ENCODE data around the gene RBBP5.

Gene RBBP5

DNA sequence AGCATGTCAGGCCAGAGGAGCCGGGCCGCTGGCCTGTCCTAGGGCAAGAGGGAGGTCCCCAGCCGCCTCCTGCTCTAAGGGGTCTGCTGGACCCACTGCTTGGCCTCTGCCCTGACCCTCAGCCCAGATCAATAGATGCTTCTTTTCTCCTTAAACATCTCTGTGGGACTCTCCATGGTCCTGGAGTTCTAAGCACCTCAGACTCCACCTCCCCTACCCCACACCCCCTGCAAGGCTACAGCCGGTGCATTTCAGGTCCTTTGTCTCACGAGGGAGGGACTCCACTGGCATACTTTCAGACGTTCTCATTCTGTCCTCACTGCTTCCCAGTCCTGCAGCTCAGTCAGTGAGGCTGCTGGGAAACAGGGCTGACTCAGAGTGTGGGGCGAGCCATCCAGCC, 67.8 kb downstream of the RBBP5 start:
- DNase-seq, result no peak

DNA sequence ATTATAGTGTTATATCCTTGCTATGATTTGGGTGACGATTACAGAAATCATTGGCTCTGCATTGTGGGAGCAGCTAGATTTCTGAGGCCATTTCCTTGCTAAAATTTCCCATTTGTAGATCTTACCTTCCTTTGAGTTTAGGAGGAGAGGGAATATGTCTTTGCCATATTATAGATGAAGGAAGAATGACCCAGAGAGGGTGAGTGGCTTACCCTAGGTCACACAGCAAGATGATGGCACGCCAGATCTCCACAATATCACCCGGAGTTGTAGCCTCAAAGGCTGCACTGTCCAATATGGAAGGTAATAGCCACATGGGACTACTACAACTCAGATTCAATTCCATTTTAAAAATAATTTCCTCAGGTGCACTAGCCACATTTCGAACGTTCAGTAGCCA, 68.5 kb downstream of the RBBP5 start:
- DNase-seq, result no peak

DNA sequence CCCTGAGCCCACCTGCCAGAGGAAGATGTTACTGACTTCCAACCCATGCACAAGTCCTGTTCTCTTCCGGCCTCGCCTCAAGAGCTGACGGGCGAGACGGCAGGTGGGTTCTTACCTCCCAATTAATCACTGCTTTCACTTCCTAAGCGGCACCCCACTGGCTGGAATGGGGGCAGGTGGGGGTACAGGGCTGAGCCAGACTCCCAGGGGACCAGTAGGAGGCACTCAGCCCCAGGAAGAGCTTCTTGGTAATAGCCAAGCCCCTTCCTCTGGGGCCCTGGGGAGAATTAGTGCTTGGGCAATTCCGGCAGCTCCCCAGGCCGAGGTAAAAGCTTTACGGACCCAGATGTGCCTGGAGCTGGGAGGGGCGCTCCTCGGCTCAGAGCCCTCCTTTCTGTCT, 69.1 kb downstream of the RBBP5 start:
- DNase-seq, result no peak

DNA sequence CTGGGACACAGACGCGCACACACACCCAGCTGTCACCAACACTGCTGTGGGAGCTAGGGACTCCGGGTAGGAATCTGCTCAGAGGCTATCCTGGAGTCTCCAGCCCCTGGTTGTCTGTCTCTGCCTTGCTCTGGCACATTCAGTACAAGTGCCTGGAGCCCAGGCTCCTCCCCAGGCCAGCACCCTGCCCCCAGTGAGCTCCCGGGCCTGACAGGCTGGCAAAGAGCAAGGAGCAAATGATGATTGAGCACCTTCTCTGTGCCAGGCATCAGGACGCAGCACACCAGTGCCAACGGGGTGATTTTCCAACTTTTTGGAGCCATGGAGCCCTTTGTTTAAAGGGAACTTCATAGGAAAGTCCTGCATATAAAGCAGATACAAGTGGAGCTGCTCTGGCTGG, 72.3 kb downstream of the RBBP5 start:
- DNase-seq, result no peak

DNA sequence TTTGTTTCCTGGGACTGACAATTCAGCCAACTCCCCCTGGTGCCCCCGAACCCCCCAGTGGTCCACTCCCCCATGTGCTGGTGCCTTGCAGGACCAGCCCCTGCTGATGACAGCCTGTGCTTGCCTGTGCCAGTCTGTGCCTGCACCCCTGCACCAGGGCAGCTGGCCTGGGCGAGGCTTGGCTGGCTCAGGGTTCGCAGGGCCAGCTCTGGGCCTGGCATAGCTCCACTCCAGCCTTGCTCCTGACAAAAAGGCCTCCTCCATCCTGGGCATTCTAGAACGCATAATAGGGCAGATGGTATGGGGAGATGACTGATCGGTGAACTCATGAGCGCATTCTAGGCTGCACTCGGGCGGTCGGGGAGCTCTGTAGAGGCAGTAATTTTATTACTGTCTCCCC, 73.4 kb downstream of the RBBP5 start:
- DNase-seq, result no peak

DNA sequence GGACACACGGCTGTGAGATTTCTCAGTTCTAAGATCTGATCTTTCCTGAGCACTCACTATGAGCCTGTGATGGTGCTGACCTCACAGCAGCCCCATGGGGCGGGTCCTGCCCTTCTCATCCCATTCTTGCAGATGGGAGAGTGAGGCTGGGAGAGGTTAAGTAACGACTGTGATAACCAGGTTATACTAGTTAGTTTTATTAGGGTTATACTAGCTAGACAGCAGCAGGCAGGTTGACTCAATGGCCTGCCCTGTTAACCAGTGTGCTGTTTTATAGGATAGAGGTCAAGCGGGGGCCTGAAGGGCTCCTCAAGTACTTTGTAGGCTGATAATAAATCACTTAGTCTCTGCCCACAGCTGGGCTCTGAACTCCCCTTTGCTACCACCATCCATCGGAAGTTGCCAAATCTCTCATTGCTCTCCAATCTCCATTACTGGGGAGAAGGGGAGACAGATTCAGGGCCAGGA, 74.0 kb downstream of the RBBP5 start:
- DNase-seq, result no peak

DNA sequence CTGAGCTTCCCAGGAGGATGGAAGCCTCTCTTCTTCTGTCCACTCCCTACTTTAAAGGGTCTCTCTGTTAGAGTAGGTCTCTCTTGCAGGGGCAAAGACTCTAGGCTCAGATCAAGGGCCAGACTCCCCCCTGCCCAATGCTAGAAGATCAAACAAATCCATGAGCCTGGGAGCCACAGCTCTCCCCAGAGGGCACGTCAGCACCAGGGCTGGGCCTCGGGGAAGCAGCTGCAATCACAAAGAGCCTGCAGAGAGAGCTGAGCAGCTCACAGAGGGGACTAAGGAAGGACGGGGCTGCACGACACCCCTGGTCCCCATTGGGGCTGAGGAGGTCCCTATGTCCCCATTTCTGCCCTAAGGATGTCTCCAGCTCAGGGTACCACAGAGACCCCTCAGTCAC, 74.9 kb downstream of the RBBP5 start:
- DNase-seq, result no peak

DNA sequence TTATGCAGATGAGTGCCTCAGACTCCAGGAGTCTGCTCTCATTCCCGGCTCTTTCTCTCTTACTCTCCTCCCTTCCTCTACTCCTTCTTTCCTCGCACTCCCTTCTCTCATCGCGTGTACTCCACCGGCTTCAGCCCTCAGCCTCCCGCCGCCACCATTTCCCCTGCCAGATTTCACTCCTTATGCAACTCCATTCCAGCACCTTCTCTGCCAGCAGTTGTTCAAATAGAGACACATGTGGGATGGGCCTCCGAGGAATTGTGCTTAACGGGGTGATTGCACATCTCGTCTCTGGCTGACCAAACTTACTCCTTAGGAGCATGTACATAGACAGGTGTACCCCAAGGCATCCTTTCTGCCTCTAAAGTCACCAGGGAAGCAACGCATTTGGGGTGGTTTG, 76.6 kb downstream of the RBBP5 start:
- no peak for DNase-seq

DNA sequence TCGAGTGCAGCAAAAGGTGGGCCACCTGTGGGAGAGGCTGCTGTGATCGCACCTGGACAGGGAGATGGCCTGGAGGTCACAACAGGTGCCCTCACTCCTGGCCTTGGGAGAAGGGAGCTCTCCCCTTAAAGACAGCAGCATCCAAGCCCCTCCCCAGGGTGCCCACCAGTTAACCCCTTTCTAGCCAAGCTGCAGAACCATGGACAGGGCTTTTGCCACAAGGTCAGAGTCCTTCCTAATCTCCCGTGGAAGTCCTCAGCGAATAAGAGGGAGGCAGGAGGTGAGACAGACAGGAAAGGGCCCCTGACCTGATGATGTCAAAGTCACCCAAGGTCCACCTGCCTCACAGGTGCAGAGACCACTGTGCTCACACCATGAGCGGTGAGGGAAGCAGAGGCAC, 77.0 kb downstream of the RBBP5 start:
- no peak for DNase-seq

DNA sequence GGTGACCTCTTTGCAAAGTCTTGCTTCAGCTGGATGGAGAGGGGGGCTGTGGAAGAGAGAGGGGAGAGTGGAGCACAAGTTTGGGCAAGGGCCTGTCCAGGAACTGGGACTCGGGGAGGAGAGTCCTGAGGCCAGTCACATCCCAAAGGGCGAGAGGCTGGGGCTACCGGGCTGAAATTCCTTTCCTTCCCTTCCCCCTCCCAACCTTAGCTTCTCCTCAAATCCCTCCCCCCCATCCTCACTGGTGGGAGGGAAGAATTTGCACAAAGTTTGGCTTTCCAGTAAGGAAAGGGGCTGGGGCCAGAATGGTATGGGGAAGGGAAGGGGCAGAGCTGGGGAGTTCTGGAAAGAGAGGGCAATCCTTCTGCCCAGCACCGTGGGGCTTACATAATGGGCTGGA, 77.9 kb downstream of the RBBP5 start:
- no peak for DNase-seq

DNA sequence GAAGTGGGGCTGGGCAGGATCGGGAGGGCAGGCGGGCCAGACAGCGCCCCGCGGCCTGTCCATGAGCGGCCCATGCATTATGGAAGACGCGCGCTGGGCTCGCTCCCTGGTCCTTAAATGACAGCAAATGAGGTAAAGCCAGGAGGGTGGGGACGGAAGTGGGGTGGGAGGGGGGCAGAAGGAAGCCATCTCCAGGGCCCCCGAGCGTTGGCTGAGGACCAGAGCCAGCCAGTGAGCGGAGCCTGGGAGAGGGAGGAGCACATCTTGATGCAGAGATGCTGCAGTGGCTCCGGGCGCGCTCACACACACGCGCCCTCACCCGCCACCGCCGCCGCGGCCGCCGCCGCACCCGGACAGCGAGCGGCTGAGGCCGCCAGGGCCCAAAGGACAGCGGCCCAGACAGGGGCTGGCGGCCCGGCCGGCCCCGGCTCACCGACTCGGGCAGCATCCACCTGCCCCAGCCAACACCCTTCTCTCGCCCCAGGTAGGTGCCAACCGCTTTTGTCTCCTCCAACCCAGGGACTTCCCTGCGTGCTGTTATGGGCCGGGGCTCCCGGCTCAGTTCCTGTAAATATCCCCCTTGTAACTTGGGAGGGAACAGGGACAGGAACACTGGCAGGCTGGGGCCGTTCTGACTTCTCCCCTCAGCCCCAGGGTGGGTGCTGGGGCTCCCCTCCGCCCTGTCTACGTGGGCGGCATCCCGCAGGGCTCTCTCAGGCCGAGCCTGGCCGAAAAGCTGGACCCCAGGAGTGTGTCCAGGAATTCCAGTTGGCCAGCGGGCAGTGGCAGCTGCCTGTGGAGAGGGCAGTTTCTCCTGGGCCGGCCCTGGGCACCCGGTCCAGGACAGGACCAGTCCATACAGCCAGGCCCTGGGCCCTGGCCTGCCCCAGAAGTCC, 78.6 kb downstream of the RBBP5 start, which contains the start of gene CNTN2:
CNTN2 (plus strand) TSS at position 302 of the 896 bp plus-strand sequence. CDS start 9,974 bp downstream, outside the sequence.
- DNase-seq, result no peak

DNA sequence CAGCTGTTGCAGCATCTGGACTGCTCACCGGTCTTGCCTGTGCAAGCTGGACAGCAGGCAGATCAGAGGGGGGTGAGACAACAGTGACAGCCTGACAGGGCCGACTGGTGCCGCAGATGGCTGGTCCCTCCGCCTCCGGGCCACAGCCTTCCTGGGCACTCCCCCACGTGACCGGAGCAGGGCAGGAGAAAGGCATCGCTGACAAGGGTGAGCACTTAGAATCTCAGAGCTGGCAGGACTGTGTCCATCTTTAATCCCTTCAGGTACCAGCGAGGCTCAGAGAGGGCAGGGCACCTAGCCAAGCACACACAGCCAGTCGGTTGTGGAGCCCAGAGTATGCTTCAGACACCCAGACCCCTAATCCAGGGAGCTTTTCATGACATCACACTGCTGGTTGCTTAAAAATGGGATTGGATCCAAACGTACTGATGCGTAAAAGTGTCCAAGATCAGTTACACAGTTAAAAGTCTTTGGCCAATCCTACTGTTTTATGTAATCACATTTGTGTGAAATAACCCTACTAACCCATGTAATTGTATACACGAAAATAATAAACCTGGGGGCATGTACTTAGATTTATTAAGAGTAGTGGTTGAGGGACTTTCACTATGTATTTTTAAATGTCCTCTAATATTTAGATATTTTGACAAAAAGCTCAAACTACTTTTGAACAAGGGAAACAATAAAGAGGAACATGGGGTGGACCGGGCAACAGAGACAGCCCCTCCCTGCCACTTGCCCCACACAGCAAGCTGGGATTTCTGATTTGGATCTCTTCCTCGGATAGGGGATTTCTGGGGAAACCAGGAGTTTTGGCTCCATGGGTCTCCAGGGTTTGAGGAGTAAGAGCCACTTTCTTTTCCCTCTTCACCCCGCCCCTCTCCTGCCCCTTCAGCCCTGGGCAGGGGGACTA, 79.5 kb downstream of the RBBP5 start:
- no peak for DNase-seq

DNA sequence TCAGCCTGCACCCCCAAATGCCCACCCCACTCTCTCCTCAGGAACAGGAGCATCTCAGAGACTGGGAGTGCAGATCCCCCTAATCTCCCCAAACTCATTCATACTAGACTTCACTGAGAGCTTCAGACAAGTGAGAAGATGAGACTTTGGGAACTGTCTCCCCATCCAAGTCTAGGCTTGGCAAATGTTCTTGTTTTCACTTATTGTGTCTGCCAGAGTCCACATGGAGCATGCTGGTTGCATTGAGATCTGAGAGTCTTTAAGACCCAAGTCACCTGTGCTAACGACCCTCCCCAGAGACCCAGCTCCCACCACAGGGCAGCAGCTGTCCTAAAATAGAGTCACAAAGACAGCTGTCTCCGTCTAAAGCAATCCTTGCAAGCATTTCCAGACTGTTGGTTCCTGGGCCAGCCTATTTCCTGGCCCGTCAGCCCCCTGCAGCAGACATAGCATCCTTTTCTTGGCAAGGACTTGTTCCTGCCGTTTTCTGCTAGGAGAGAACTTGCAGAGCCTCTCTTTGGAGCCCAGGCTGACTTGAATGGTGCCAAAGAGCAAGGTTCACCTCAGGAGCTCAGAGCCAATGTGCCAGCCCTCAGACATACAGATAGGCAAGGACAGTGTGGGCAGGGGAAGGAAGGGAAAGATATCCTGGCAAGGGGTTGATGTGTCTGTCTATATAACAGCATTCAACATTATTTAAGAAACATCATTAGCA, 80.6 kb downstream of the RBBP5 start:
- DNase-seq, result no peak

DNA sequence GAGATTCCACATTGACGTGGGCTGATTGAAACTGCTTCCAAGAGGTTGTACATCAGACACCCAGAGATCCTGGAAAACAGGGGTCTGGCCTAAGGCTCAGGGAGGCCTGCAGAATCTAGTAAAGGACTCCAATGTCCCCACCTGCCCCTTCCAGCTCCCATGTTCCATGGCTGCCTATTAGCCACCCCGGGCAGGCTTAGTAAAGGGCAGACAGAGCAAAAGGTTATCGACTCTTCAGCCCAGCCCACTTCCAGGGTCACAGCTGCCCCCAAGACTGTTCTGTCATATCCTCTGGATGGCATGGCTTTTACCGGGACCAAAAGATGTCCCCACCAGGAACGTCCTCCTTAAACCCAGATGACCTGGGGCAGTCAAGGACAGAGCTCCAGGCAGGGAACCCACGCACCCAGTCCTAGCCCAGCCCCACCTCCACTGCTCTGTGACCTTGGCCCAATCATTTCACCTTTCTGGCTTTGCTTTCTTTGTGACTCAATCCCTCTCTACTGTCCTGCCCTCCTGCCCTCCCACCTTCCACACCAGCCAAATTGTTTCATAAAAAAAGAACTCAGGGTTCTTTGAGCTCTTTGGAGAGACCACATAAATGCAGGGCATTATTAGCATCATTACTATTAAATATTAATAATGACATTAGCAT, 83.5 kb downstream of the RBBP5 start:
- DNase-seq, result no peak

DNA sequence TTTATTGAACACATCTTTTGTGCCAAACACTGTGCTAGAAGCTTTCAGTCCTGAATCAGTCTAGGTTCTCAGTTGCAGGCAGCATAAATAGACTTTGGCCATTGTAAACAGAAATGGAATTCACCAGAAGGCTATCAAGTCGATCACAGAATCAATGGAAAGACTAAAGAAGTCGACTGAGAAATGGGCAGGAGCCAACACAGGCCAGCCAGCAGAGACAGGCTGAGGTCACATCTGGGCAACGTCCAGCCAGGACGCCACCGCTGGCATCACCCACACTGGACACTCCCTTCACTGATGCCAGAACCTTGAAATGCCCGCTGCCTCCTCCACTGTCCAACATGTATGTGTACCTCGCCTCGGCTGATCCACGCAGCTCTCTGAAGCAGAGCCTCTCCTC, 84.2 kb downstream of the RBBP5 start:
- DNase-seq, result no peak

Measured in CD4-positive, alpha-beta T cell treated with Interleukin-6 for 4 hours (primary cell).